OCI-LY7 (cell line): ENCODE data around the gene EBF3.

Experiments
- CTCF ChIP-seq: fragments of 200-600 bp; sonication (generic); conservative IDR thresholded peaks from 2 replicates; pipeline ENCODE4 v1.5.1; 2014; ENCODE audit warnings: mild to moderate bottlenecking, antibody characterized with exemption, low read length, moderate library complexity, mixed read lengths
- EZH2phosphoT487 ChIP-seq: fragments of 200-600 bp; sonication (generic); IDR thresholded peaks from 2 replicates; pipeline ENCODE4 v1.6.1; 2018; ENCODE audit warnings: low read depth, borderline replicate concordance, mild to moderate bottlenecking, mixed run types, antibody characterized with exemption, low read length, moderate library complexity, mixed read lengths

- TF ChIP-seq EZH2phosphoT487 (no peak), CTCF (no peak)
Observed at GRCh38 chr10:129808092-129808983, 155.7 kb downstream of the EBF3 start.
